ENCODE measurements around the gene DRC7. TPM values are rescaled to one million over a fixed set of nuclear protein-coding genes. Genes with fewer than 3 reads are reported as not detected.

The DRC7 gene
- total and polyA plus RNA-seq, 9 of the 15 experiments (the other 6 are each of a cell fraction or from before 2014, with no cell fraction given): 0.04 to 0.33 (median 0.12) TPM; not detected in 3

DNA sequence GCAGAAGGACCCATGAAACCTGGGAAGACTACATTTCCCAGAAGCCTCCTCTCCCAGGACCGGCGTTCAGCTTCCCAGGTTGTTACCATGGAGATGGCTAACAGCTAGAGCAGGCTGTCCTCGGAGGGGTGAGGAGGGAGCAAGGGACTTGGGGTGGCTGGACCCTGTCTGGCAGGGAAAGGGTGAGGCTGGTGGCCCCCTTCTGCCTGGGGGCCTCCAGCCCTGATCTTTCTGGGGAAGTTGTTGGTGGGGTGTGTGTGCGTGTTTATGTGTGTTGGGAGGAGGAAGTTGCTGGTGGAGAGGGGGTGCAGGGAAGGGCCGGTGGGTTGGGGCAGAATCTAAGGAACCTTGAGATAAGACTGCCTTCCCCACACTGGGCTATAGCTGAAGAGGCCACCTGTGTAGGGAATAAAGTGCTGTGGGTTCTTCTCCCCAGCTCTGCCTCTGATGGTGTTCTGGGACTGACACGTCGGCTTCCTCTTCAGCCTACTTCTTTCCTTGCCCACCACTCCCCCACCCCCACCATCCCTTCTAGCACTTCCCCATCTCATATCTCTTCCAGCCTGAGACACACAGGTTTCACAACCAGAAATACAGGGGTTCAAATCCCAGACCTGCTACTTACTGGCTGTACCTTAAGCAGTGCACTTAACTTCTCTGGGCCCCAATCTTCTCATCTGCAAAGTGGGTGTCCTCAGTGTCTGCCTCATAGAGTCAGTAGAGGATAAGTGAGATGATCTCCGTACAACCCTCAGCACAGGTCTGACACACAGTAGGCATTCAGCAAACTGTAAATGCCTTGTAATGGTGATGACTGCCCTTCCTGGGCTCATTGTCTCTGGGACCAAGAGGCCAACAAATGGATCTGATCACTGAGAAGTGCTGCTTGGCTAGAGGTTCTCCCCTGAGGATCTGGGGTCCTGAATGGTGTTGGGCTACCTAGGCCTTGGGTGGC is at the start of gene DRC7 (continued):
- TF ChIP-seq, protein P1, sequence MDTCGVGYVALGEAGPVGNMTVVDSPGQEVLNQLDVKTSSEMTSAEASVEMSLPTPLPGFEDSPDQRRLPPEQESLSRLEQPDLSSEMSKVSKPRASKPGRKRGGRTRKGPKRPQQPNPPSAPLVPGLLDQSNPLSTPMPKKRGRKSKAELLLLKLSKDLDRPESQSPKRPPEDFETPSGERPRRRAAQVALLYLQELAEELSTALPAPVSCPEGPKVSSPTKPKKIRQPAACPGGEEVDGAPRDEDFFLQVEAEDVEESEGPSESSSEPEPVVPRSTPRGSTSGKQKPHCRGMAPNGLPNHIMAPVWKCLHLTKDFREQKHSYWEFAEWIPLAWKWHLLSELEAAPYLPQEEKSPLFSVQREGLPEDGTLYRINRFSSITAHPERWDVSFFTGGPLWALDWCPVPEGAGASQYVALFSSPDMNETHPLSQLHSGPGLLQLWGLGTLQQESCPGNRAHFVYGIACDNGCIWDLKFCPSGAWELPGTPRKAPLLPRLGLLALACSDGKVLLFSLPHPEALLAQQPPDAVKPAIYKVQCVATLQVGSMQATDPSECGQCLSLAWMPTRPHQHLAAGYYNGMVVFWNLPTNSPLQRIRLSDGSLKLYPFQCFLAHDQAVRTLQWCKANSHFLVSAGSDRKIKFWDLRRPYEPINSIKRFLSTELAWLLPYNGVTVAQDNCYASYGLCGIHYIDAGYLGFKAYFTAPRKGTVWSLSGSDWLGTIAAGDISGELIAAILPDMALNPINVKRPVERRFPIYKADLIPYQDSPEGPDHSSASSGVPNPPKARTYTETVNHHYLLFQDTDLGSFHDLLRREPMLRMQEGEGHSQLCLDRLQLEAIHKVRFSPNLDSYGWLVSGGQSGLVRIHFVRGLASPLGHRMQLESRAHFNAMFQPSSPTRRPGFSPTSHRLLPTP (IDR thresholded peaks at IDR 0.05; ENCODE audit: borderline replicate concordance, extremely low read depth, insufficient read length): peak; percentile 52
- TF ChIP-seq TEAD4 (IDR thresholded peaks at IDR 0.05; ENCODE audit: low read length) (no peak; the same call in 1 of the 2 replicates), TEAD4 (CRISPR knock-in tag; IDR thresholded peaks at IDR 0.05; ENCODE audit: borderline replicate concordance) (no peak), NELFE (IDR thresholded peaks at IDR 0.05; ENCODE audit: insufficient read depth, insufficient read length) (no peak), SAP30 (IDR thresholded peaks at IDR 0.05; ENCODE audit: borderline replicate concordance, insufficient read depth, low read depth, low read length, poor library complexity, severe bottlenecking) (no peak), ZNF778 (CRISPR knock-in tag; IDR thresholded peaks at IDR 0.05) (no peak), NCOA6 (IDR thresholded peaks at IDR 0.05) (no peak), ZNF146 (CRISPR knock-in tag; IDR thresholded peaks at IDR 0.05; ENCODE audit: unreplicated experiment) (no peak), TRIM28 (IDR thresholded peaks at IDR 0.05) (no peak), RFX7 (CRISPR knock-in tag; IDR thresholded peaks at IDR 0.05) (no peak), NONO (IDR thresholded peaks at IDR 0.05; ENCODE audit: low read depth in 2 of 2, low read length in 1 of 2) (no peak), POLR2AphosphoS2 (IDR thresholded peaks at IDR 0.05; ENCODE audit: low read length) (no peak), NR2C1 (IDR thresholded peaks at IDR 0.05) (peak; percentile 93), NR2C1 (tag; IDR thresholded peaks at IDR 0.05) (peak; percentile 98), ZNF764 (CRISPR knock-in tag; IDR thresholded peaks at IDR 0.05; ENCODE audit: low read depth) (no peak)
- TF ChIP-seq, protein P2, sequence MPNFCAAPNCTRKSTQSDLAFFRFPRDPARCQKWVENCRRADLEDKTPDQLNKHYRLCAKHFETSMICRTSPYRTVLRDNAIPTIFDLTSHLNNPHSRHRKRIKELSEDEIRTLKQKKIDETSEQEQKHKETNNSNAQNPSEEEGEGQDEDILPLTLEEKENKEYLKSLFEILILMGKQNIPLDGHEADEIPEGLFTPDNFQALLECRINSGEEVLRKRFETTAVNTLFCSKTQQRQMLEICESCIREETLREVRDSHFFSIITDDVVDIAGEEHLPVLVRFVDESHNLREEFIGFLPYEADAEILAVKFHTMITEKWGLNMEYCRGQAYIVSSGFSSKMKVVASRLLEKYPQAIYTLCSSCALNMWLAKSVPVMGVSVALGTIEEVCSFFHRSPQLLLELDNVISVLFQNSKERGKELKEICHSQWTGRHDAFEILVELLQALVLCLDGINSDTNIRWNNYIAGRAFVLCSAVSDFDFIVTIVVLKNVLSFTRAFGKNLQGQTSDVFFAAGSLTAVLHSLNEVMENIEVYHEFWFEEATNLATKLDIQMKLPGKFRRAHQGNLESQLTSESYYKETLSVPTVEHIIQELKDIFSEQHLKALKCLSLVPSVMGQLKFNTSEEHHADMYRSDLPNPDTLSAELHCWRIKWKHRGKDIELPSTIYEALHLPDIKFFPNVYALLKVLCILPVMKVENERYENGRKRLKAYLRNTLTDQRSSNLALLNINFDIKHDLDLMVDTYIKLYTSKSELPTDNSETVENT (CRISPR knock-in tag; IDR thresholded peaks at IDR 0.05): no peak
- TF ChIP-seq, protein P3, sequence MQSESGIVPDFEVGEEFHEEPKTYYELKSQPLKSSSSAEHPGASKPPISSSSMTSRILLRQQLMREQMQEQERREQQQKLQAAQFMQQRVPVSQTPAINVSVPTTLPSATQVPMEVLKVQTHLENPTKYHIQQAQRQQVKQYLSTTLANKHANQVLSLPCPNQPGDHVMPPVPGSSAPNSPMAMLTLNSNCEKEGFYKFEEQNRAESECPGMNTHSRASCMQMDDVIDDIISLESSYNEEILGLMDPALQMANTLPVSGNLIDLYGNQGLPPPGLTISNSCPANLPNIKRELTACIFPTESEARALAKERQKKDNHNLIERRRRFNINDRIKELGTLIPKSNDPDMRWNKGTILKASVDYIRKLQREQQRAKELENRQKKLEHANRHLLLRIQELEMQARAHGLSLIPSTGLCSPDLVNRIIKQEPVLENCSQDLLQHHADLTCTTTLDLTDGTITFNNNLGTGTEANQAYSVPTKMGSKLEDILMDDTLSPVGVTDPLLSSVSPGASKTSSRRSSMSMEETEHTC (IDR thresholded peaks at IDR 0.05): no peak
- TF ChIP-seq, protein P4, sequence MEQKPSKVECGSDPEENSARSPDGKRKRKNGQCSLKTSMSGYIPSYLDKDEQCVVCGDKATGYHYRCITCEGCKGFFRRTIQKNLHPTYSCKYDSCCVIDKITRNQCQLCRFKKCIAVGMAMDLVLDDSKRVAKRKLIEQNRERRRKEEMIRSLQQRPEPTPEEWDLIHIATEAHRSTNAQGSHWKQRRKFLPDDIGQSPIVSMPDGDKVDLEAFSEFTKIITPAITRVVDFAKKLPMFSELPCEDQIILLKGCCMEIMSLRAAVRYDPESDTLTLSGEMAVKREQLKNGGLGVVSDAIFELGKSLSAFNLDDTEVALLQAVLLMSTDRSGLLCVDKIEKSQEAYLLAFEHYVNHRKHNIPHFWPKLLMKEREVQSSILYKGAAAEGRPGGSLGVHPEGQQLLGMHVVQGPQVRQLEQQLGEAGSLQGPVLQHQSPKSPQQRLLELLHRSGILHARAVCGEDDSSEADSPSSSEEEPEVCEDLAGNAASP (IDR thresholded peaks at IDR 0.05): no peak
